SK-N-SH (cell line): Measurements from ENCODE around the gene HK1.

ENCODE experiments used
- CHD2 ChIP-seq: fragments of 150-350 bp; IDR thresholded peaks from 2 replicates; pipeline ENCODE4 v1.6.1; 2018; ENCODE audit warnings: low read length; ENCODE audit not compliant: partially characterized antibody
- EP300 ChIP-seq, 2 experiments: IDR thresholded peaks; 2 replicates each; pipeline versions ENCODE4 v1.4.0 to v1.6.1; 2012; ENCODE audit warnings: borderline replicate concordance in 1 of 2, low read depth in 1 of 2, low read length in 1 of 2
- EZH2phosphoT487 ChIP-seq: fragments of 200-600 bp; sonication (generic); IDR thresholded peaks from 2 replicates; pipeline ENCODE4 v1.6.1; 2017; ENCODE audit warnings: low read depth, mixed run types, mild to moderate bottlenecking, antibody characterized with exemption, moderate library complexity, borderline replicate concordance
- NFIC ChIP-seq: IDR thresholded peaks from 2 replicates; pipeline ENCODE4 v1.4.0; 2012; ENCODE audit warnings: borderline replicate concordance
- POLR2AphosphoS5 ChIP-seq: IDR thresholded peaks from 2 replicates; pipeline ENCODE4 v1.6.1; 2012; ENCODE audit warnings: low read depth, low read length
- TF ChIP-seq, protein P1 (sequence below): IDR thresholded peaks from 2 replicates; pipeline ENCODE4; 2012
- TF ChIP-seq, protein P2 (sequence below): fragments of 200-600 bp; sonication (generic); IDR thresholded peaks from 2 replicates; pipeline ENCODE4 v1.6.1; 2017; ENCODE audit warnings: antibody characterized with exemption, mild to moderate bottlenecking, moderate library complexity
- TF ChIP-seq, protein P3 (sequence below): IDR thresholded peaks from 2 replicates; pipeline ENCODE4 v1.6.1; 2012; ENCODE audit warnings: mild to moderate bottlenecking, low read depth, low read length, moderate library complexity
- TF ChIP-seq, protein P4 (sequence below): fragments of 150-350 bp; IDR thresholded peaks from 2 replicates; pipeline ENCODE4 v1.6.1; 2016; ENCODE audit warnings: mild to moderate bottlenecking, low read depth, low read length

DNA sequence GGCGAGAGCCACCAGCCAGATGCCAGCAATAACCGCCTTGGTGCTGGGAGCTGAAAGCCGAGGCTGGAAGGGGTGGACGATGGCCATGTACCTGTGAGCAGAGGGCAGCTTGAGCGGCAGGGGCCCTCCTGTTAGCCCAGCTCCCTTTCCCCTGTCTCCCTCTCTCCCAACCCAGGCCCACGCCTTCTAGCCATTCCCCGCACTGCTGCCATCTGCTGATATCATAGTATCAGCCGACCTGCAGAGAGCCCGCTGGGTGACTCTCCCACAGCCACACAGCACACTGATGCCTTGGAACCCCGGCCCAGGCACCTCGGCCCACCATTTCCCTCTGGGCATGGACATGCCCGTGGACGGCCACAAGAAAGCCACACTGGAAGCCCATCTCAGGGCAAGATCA lies 136.8 kb downstream of the HK1 start:
- TF ChIP-seq, protein P1, sequence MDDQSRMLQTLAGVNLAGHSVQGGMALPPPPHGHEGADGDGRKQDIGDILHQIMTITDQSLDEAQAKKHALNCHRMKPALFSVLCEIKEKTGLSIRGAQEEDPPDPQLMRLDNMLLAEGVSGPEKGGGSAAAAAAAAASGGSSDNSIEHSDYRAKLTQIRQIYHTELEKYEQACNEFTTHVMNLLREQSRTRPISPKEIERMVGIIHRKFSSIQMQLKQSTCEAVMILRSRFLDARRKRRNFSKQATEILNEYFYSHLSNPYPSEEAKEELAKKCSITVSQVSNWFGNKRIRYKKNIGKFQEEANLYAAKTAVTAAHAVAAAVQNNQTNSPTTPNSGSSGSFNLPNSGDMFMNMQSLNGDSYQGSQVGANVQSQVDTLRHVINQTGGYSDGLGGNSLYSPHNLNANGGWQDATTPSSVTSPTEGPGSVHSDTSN = no peak
- TF ChIP-seq, protein P2, sequence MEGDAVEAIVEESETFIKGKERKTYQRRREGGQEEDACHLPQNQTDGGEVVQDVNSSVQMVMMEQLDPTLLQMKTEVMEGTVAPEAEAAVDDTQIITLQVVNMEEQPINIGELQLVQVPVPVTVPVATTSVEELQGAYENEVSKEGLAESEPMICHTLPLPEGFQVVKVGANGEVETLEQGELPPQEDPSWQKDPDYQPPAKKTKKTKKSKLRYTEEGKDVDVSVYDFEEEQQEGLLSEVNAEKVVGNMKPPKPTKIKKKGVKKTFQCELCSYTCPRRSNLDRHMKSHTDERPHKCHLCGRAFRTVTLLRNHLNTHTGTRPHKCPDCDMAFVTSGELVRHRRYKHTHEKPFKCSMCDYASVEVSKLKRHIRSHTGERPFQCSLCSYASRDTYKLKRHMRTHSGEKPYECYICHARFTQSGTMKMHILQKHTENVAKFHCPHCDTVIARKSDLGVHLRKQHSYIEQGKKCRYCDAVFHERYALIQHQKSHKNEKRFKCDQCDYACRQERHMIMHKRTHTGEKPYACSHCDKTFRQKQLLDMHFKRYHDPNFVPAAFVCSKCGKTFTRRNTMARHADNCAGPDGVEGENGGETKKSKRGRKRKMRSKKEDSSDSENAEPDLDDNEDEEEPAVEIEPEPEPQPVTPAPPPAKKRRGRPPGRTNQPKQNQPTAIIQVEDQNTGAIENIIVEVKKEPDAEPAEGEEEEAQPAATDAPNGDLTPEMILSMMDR = no peak
- TF ChIP-seq EZH2phosphoT487 = no peak
- TF ChIP-seq CHD2 = no peak
- TF ChIP-seq POLR2AphosphoS5 = no peak
- no peak for TF ChIP-seq EP300 (IDR thresholded peaks at IDR 0.05; ENCODE audit: borderline replicate concordance in 1 of 2, low read depth in 1 of 2, low read length in 1 of 2)
- TF ChIP-seq, protein P3, sequence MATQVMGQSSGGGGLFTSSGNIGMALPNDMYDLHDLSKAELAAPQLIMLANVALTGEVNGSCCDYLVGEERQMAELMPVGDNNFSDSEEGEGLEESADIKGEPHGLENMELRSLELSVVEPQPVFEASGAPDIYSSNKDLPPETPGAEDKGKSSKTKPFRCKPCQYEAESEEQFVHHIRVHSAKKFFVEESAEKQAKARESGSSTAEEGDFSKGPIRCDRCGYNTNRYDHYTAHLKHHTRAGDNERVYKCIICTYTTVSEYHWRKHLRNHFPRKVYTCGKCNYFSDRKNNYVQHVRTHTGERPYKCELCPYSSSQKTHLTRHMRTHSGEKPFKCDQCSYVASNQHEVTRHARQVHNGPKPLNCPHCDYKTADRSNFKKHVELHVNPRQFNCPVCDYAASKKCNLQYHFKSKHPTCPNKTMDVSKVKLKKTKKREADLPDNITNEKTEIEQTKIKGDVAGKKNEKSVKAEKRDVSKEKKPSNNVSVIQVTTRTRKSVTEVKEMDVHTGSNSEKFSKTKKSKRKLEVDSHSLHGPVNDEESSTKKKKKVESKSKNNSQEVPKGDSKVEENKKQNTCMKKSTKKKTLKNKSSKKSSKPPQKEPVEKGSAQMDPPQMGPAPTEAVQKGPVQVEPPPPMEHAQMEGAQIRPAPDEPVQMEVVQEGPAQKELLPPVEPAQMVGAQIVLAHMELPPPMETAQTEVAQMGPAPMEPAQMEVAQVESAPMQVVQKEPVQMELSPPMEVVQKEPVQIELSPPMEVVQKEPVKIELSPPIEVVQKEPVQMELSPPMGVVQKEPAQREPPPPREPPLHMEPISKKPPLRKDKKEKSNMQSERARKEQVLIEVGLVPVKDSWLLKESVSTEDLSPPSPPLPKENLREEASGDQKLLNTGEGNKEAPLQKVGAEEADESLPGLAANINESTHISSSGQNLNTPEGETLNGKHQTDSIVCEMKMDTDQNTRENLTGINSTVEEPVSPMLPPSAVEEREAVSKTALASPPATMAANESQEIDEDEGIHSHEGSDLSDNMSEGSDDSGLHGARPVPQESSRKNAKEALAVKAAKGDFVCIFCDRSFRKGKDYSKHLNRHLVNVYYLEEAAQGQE = no peak
- TF ChIP-seq NFIC = no peak
- TF ChIP-seq, protein P4, sequence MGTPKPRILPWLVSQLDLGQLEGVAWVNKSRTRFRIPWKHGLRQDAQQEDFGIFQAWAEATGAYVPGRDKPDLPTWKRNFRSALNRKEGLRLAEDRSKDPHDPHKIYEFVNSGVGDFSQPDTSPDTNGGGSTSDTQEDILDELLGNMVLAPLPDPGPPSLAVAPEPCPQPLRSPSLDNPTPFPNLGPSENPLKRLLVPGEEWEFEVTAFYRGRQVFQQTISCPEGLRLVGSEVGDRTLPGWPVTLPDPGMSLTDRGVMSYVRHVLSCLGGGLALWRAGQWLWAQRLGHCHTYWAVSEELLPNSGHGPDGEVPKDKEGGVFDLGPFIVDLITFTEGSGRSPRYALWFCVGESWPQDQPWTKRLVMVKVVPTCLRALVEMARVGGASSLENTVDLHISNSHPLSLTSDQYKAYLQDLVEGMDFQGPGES = no peak
